ENCODE data around the gene TNP1.

TNP1 gene

GRCh38 chr2:216884347-216884746 is 24.5 kb upstream of the TNP1 start:
- Mint-ChIP-seq H3K27me3 (peaks cover 34% of the 10 kb centered on the region), H3K9me3 (peaks cover 13% of the 10 kb centered on the region), H3K4me3 (no peak overlapping the region), H3K36me3 (peaks cover 15% of the 10 kb centered on the region), H3K4me1 (peaks cover 31% of the 10 kb centered on the region), H3K27ac (no peak overlapping the region)
- CTCF ChIA-PET, result interaction anchor here (0.8 kb wide), 1 partner anchor 25 kb away, joined by 3 read pairs; no protein-coding TSS in a partner anchor
- DNase-seq, result no peak

- Mint-ChIP-seq H3K27ac (no peak overlapping the region), H3K9me3 (peaks cover 15% of the 10 kb centered on the region), H3K4me1 (peaks cover 43% of the 10 kb centered on the region), H3K4me3 (no peak overlapping the region), H3K36me3 (peaks cover 18% of the 10 kb centered on the region), H3K27me3 (peaks cover 23% of the 10 kb centered on the region)
- no peak for DNase-seq
- CTCF ChIA-PET, result no interaction called here
Measured at GRCh38 chr2:216882876-216883275, 23.0 kb upstream of the TNP1 start.

GRCh38 chr2:216881411-216881810 is 21.5 kb upstream of the TNP1 start:
- Mint-ChIP-seq H3K36me3 (peaks cover 18% of the 10 kb centered on the region), H3K9me3 (peaks cover 15% of the 10 kb centered on the region), H3K27me3 (peaks cover 12% of the 10 kb centered on the region), H3K27ac (peak overlapping the region; percentile 42), H3K4me3 (no peak overlapping the region), H3K4me1 (peaks cover 43% of the 10 kb centered on the region)
- CTCF ChIA-PET, result no interaction called here
- no peak for DNase-seq

GRCh38 chr2:216880509-216881184 is 20.8 kb upstream of the TNP1 start:
- Mint-ChIP-seq H3K27me3 (peaks cover 12% of the 10 kb centered on the region), H3K27ac (peak overlapping the region; percentile 26), H3K4me3 (peak overlapping the region; percentile 7), H3K9me3 (peaks cover 12% of the 10 kb centered on the region), H3K4me1 (peaks cover 43% of the 10 kb centered on the region), H3K36me3 (peaks cover 18% of the 10 kb centered on the region)
- CTCF ChIA-PET, result no interaction called here
- peak; percentile 73 for DNase-seq

- peak overlapping the region; percentile 26 for H3K27ac Mint-ChIP-seq
- H3K27me3 Mint-ChIP-seq, result peaks cover 15% of the 10 kb centered on the region
- DNase-seq, result no peak
- H3K4me1 Mint-ChIP-seq, result peaks cover 43% of the 10 kb centered on the region
- H3K4me3 Mint-ChIP-seq, result peak overlapping the region; percentile 51
- CTCF ChIA-PET, result no interaction called here
- peaks cover 18% of the 10 kb centered on the region for H3K36me3 Mint-ChIP-seq
- peaks cover 11% of the 10 kb centered on the region for H3K9me3 Mint-ChIP-seq
Measured at GRCh38 chr2:216879727-216880508, 20.1 kb upstream of the TNP1 start.

GRCh38 chr2:216878072-216878471 is 18.2 kb upstream of the TNP1 start:
- H3K27me3 Mint-ChIP-seq, result peaks cover 10% of the 10 kb centered on the region
- H3K4me3 Mint-ChIP-seq, result no peak overlapping the region
- no peak for DNase-seq
- H3K9me3 Mint-ChIP-seq, result peaks cover 9% of the 10 kb centered on the region
- H3K36me3 Mint-ChIP-seq, result peaks cover 16% of the 10 kb centered on the region
- H3K4me1 Mint-ChIP-seq, result peaks cover 41% of the 10 kb centered on the region
- CTCF ChIA-PET, result no interaction called here
- no peak overlapping the region for H3K27ac Mint-ChIP-seq

GRCh38 chr2:216877085-216877484 is 17.2 kb upstream of the TNP1 start:
- Mint-ChIP-seq H3K27ac (no peak overlapping the region), H3K9me3 (peaks cover 9% of the 10 kb centered on the region), H3K36me3 (peaks cover 16% of the 10 kb centered on the region), H3K27me3 (peaks cover 6% of the 10 kb centered on the region), H3K4me3 (no peak overlapping the region), H3K4me1 (peaks cover 37% of the 10 kb centered on the region)
- CTCF ChIA-PET, result no interaction called here
- DNase-seq, result no peak

- CTCF ChIA-PET, result no interaction called here
- Mint-ChIP-seq H3K9me3 (peaks cover 3% of the 10 kb centered on the region), H3K27me3 (peaks cover 9% of the 10 kb centered on the region), H3K4me3 (no peak overlapping the region), H3K27ac (no peak overlapping the region), H3K36me3 (peaks cover 8% of the 10 kb centered on the region), H3K4me1 (peaks cover 27% of the 10 kb centered on the region)
- DNase-seq, result no peak
Measured at GRCh38 chr2:216875862-216876261, 16.0 kb upstream of the TNP1 start.

- CTCF ChIA-PET, result no interaction called here
- DNase-seq, result no peak
- Mint-ChIP-seq H3K4me3 (no peak overlapping the region), H3K9me3 (peaks cover 3% of the 10 kb centered on the region), H3K36me3 (peaks cover 3% of the 10 kb centered on the region), H3K4me1 (peaks cover 4% of the 10 kb centered on the region), H3K27me3 (peaks cover 16% of the 10 kb centered on the region), H3K27ac (no peak overlapping the region)
Measured at GRCh38 chr2:216873573-216873972, 13.7 kb upstream of the TNP1 start.

- Mint-ChIP-seq H3K27ac (no peak overlapping the region), H3K9me3 (no peaks in the 10 kb centered on the region), H3K4me3 (no peak overlapping the region), H3K4me1 (no peaks in the 10 kb centered on the region), H3K36me3 (no peaks in the 10 kb centered on the region), H3K27me3 (peaks cover 15% of the 10 kb centered on the region)
- CTCF ChIA-PET, result no interaction called here
- no peak for DNase-seq
Measured at GRCh38 chr2:216872624-216873023, 12.8 kb upstream of the TNP1 start.

- Mint-ChIP-seq H3K4me1 (peaks cover 5% of the 10 kb centered on the region), H3K27me3 (peaks cover 15% of the 10 kb centered on the region), H3K36me3 (no peaks in the 10 kb centered on the region), H3K27ac (no peak overlapping the region), H3K9me3 (no peaks in the 10 kb centered on the region), H3K4me3 (no peak overlapping the region)
- DNase-seq, result no peak
- CTCF ChIA-PET, result no interaction called here
Measured at GRCh38 chr2:216872040-216872439, 12.2 kb upstream of the TNP1 start.

- peaks cover 11% of the 10 kb centered on the region for H3K4me1 Mint-ChIP-seq
- no peak overlapping the region for H3K27ac Mint-ChIP-seq
- H3K36me3 Mint-ChIP-seq, result no peaks in the 10 kb centered on the region
- H3K9me3 Mint-ChIP-seq, result no peaks in the 10 kb centered on the region
- peaks cover 15% of the 10 kb centered on the region for H3K27me3 Mint-ChIP-seq
- H3K4me3 Mint-ChIP-seq, result no peak overlapping the region
- DNase-seq, result no peak
- CTCF ChIA-PET, result no interaction called here
Measured at GRCh38 chr2:216871333-216871934, 11.6 kb upstream of the TNP1 start.

GRCh38 chr2:216870508-216871332 is 10.9 kb upstream of the TNP1 start:
- Mint-ChIP-seq H3K27me3 (peaks cover 15% of the 10 kb centered on the region), H3K4me3 (no peak overlapping the region), H3K27ac (no peak overlapping the region), H3K4me1 (peaks cover 18% of the 10 kb centered on the region), H3K9me3 (no peaks in the 10 kb centered on the region), H3K36me3 (no peaks in the 10 kb centered on the region)
- no peak for DNase-seq
- CTCF ChIA-PET, result no interaction called here

GRCh38 chr2:216866515-216867095 is 6.7 kb upstream of the TNP1 start:
- CTCF ChIA-PET, result no interaction called here
- Mint-ChIP-seq H3K4me3 (no peak overlapping the region), H3K4me1 (peaks cover 20% of the 10 kb centered on the region), H3K9me3 (no peaks in the 10 kb centered on the region), H3K27me3 (peaks cover 32% of the 10 kb centered on the region), H3K36me3 (no peaks in the 10 kb centered on the region), H3K27ac (peak overlapping the region; percentile 17)
- DNase-seq, result no peak

Data from activated naive CD4-positive, alpha-beta T cell treated with anti-CD3 and anti-CD28 coated beads, Interleukin-2, amount 10 ng/mL, durations not matched to agents 7 days and 5 days (primary cell).